H9 (cell line): ENCODE measurements around the gene RANBP17. TPM values are rescaled to one million over a fixed set of nuclear protein-coding genes. Genes with fewer than 3 reads are reported as not detected.
"Not testable (repeated sequence)": the region's sequence is repeated elsewhere in the genome, so short reads cannot be mapped to it uniquely, and the experiment has no call there.

Experiments used
- DNase-seq: peaks from one replicate; pipeline ENCODE4 v3.0.0-alpha.2; 2017
- H2AFZ ChIP-seq: one replicate; pipeline ENCODE4 v1.6.1; 2013; ENCODE audit warnings: mild to moderate bottlenecking, low read length, control low read depth, moderate library complexity
- H2AK5ac ChIP-seq: 2 replicates; pipeline ENCODE4 v1.6.1; 2013; ENCODE audit warnings: low read length, control low read depth, mixed read lengths; ENCODE audit not compliant: insufficient read length
- H2BK120ac ChIP-seq: one replicate; pipeline ENCODE4 v1.6.1; 2013; ENCODE audit warnings: low read depth, mild to moderate bottlenecking, low read length, control low read depth, inconsistent platforms; ENCODE audit not compliant: poor library complexity, severe bottlenecking
- H2BK12ac ChIP-seq: 2 replicates; pipeline ENCODE4 v1.6.1; 2013; ENCODE audit warnings: low read length, control low read depth, mixed read lengths, low read depth; ENCODE audit not compliant: insufficient read length
- H2BK15ac ChIP-seq: 2 replicates; pipeline ENCODE4 v1.6.1; 2013; ENCODE audit warnings: low read depth, low read length, control low read depth
- H2BK20ac ChIP-seq: one replicate; pipeline ENCODE4 v1.6.1; 2013; ENCODE audit warnings: low read depth, mild to moderate bottlenecking, low read length, control low read depth, inconsistent platforms; ENCODE audit not compliant: poor library complexity, severe bottlenecking
- H2BK5ac ChIP-seq: 2 replicates; pipeline ENCODE4 v1.6.1; 2013; ENCODE audit warnings: low read length, control low read depth, mixed read lengths; ENCODE audit not compliant: insufficient read length
- H3K14ac ChIP-seq: 2 replicates; pipeline ENCODE4 v1.6.1; 2013; ENCODE audit warnings: low read length, control low read depth; ENCODE audit not compliant: insufficient read depth
- H3K18ac ChIP-seq: 2 replicates; pipeline ENCODE4 v1.6.1; 2013; ENCODE audit warnings: low read depth, mild to moderate bottlenecking, mixed read lengths, low read length, control low read depth; ENCODE audit not compliant: insufficient read length
- H3K23ac ChIP-seq: 2 replicates; pipeline ENCODE4 v1.6.1; 2013; ENCODE audit warnings: low read length, control low read depth, mixed read lengths, low read depth; ENCODE audit not compliant: insufficient read length
- H3K23me2 ChIP-seq: 2 replicates; pipeline ENCODE4 v1.6.1; 2013; ENCODE audit warnings: low read depth, mild to moderate bottlenecking, mixed read lengths, low read length, control low read depth; ENCODE audit not compliant: insufficient read length, poor library complexity, severe bottlenecking
- H3K27ac ChIP-seq: 2 replicates; pipeline ENCODE4 v1.5.1; 2013; ENCODE audit warnings: low read length, control low read depth, mixed read lengths, low read depth; ENCODE audit not compliant: insufficient read length
- H3K27me3 ChIP-seq: 2 replicates; pipeline ENCODE4 v1.6.1; 2013; ENCODE audit warnings: low read length, control low read depth, inconsistent platforms; ENCODE audit not compliant: insufficient read depth
- H3K4ac ChIP-seq: 2 replicates; pipeline ENCODE4 v1.6.1; 2013; ENCODE audit warnings: low read depth, mild to moderate bottlenecking, control low read depth, inconsistent platforms, low read length, moderate library complexity
- H3K4me1 ChIP-seq: 2 replicates; pipeline ENCODE4 v1.6.1; 2013; ENCODE audit warnings: low read length, control low read depth, inconsistent platforms; ENCODE audit not compliant: insufficient read depth
- H3K4me2 ChIP-seq: 2 replicates; pipeline ENCODE4 v1.6.1; 2013; ENCODE audit warnings: low read length, control low read depth, mixed read lengths; ENCODE audit not compliant: insufficient read length, insufficient read depth
- H3K56ac ChIP-seq: 2 replicates; pipeline ENCODE4 v1.6.1; 2013; ENCODE audit warnings: low read depth, mild to moderate bottlenecking, mixed read lengths, low read length, control low read depth; ENCODE audit not compliant: insufficient read length
- H3K79me1 ChIP-seq: 2 replicates; pipeline ENCODE4 v1.6.1; 2013; ENCODE audit warnings: low read depth, mild to moderate bottlenecking, moderate library complexity, low read length, control low read depth, inconsistent platforms; ENCODE audit not compliant: insufficient read depth, poor library complexity, severe bottlenecking
- H3K79me2 ChIP-seq: 2 replicates; pipeline ENCODE4 v1.6.1; 2013; ENCODE audit warnings: low read length, control low read depth, inconsistent platforms; ENCODE audit not compliant: insufficient read depth
- H3K9ac ChIP-seq: 2 replicates; pipeline ENCODE4 v1.6.1; 2013; ENCODE audit warnings: low read length, control low read depth, mixed read lengths; ENCODE audit not compliant: insufficient read length; ENCODE audit errors: extremely low read depth
- H3K9me3 ChIP-seq: one replicate; pipeline ENCODE4 v1.6.1; 2013; ENCODE audit warnings: low read depth, low read length, inconsistent platforms; ENCODE audit not compliant: control insufficient read depth
- H3T11ph ChIP-seq: one replicate; pipeline ENCODE4 v1.6.1; 2013; ENCODE audit warnings: mild to moderate bottlenecking, low read length, control low read depth, inconsistent platforms
- H4K20me1 ChIP-seq: one replicate; pipeline ENCODE4 v1.6.1; 2013; ENCODE audit not compliant: control insufficient read depth, insufficient read length, insufficient read depth
- H4K5ac ChIP-seq: 2 replicates; pipeline ENCODE4 v1.6.1; 2013; ENCODE audit warnings: low read depth, mild to moderate bottlenecking, mixed read lengths, low read length, control low read depth; ENCODE audit not compliant: insufficient read length
- H4K8ac ChIP-seq: replicated peaks from 2 replicates; pipeline ENCODE4 v1.6.1; 2013; ENCODE audit warnings: low read length, control low read depth, mixed read lengths, low read depth; ENCODE audit not compliant: insufficient read length
- H4K91ac ChIP-seq: 2 replicates; pipeline ENCODE4 v1.6.1; 2013; ENCODE audit warnings: low read depth, mild to moderate bottlenecking, moderate library complexity, mixed read lengths, low read length, control low read depth; ENCODE audit not compliant: insufficient read length
- H3K27ac Mint-ChIP-seq, 3 experiments: 2 replicates in 2 of 3; 3 replicates in 1 of 3; pipeline ENCODE4 v1.8.0; 2020 to 2021; ENCODE audit warnings: mixed read lengths in 3 of 3, mild to moderate bottlenecking in 1 of 3, moderate library complexity in 1 of 3
- H3K27me3 Mint-ChIP-seq: 2 replicates; pipeline ENCODE4 v1.8.0; 2021; ENCODE audit warnings: low read depth, mild to moderate bottlenecking, moderate library complexity, mixed read lengths
- H3K36me3 Mint-ChIP-seq, 3 experiments: 2 replicates in 2 of 3; 3 replicates in 1 of 3; pipeline ENCODE4 v1.8.0; 2020 to 2021; ENCODE audit warnings: low read depth in 3 of 3, mixed read lengths in 3 of 3; ENCODE audit not compliant: insufficient read depth in 1 of 3
- H3K4me1 Mint-ChIP-seq, 2 experiments: 2 replicates each; pipeline ENCODE4 v1.8.0; 2020; ENCODE audit warnings: mixed read lengths in 2 of 2
- H3K4me3 Mint-ChIP-seq, 2 experiments: 2 replicates in 1 of 2; 3 replicates in 1 of 2; pipeline ENCODE4 v1.8.0; 2020 to 2021; ENCODE audit warnings: mild to moderate bottlenecking in 2 of 2, mixed read lengths in 2 of 2, moderate library complexity in 1 of 2
- H3K9me3 Mint-ChIP-seq, 2 experiments: 2 replicates in 1 of 2; 3 replicates in 1 of 2; pipeline ENCODE4 v1.8.0; 2020; ENCODE audit warnings: mild to moderate bottlenecking in 2 of 2, mixed read lengths in 2 of 2, moderate library complexity in 1 of 2
- WGBS: extraction: QIAGEN DNeasy Blood & Tissue Kit; methylation state at CpG from one replicate; pipeline ENCODE4 v1.1.7; 2013; ENCODE audit warnings: missing lambda C conversion rate, low lambda C conversion rate, mixed read lengths; ENCODE audit not compliant: insufficient read length; ENCODE audit errors: extremely low coverage; 5-methylcytosine and 5-hydroxymethylcytosine counted together
- total RNA-seq: library from RNA; stranded (reverse); gene quantifications from 2 replicates; pipeline ENCODE4 v1.2.1, GENCODE V29; 2021
- TF ChIP-seq, protein P1 (sequence below): fragments of 200-600 bp; sonication (generic); conservative IDR thresholded peaks from 3 replicates; pipeline ENCODE4 v1.8.0; 2021; ENCODE audit warnings: antibody characterized with exemption, mild to moderate bottlenecking

Gene RANBP17
- total RNA-seq, 1 experiment from 2014 or later = 16.5 TPM

DNA sequence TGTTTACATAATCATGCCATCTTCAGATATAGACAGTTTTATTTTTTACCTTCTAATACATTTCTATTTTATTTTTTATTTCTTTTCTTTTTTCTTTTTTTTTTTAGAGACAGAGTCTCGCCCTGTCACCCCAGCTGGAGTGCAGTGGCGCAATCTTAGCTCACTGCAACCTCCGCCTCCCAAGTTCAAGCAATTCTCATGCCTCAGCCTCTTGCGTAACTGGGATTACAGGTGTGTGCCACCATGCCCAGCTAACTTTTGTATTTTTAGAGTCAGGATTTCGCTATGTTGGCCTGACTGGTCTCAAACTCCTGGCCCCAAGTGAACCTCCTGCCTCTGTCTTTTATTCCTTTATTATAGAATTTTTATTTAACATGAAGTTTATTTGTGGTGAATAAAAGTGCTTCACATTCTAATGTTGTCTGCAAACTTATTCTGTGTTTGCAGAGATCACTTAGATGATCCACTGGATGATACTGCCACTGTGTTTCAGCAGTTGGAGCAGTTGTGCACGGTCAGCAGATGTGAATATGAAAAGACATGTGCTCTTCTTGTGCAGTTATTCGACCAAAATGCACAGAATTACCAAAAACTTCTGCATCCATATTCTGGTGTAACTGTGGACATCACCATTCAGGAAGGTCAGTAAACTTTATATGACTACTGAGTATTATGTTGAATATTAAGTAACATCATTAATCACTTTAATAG, 62.2 kb downstream of the RANBP17 start:
- H3K27ac Mint-ChIP-seq = no peak overlapping the region
- H3K4me1 Mint-ChIP-seq = peaks cover 4 to 11% of the 10 kb centered on the region in 2 experiments; a peak in 3 of 4 replicates
- H3K23me2 ChIP-seq = no peaks in the 10 kb centered on the region
- no peak overlapping the region for H3K4ac ChIP-seq
- H4K5ac ChIP-seq = no peak overlapping the region
- H3K4me3 Mint-ChIP-seq = no peak overlapping the region
- no peak overlapping the region for H3K18ac ChIP-seq
- TF ChIP-seq, protein P1, sequence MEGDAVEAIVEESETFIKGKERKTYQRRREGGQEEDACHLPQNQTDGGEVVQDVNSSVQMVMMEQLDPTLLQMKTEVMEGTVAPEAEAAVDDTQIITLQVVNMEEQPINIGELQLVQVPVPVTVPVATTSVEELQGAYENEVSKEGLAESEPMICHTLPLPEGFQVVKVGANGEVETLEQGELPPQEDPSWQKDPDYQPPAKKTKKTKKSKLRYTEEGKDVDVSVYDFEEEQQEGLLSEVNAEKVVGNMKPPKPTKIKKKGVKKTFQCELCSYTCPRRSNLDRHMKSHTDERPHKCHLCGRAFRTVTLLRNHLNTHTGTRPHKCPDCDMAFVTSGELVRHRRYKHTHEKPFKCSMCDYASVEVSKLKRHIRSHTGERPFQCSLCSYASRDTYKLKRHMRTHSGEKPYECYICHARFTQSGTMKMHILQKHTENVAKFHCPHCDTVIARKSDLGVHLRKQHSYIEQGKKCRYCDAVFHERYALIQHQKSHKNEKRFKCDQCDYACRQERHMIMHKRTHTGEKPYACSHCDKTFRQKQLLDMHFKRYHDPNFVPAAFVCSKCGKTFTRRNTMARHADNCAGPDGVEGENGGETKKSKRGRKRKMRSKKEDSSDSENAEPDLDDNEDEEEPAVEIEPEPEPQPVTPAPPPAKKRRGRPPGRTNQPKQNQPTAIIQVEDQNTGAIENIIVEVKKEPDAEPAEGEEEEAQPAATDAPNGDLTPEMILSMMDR = no peak
- H3K9me3 Mint-ChIP-seq = peaks cover 0 to 6% of the 10 kb centered on the region in 2 experiments; a peak in 2 of 5 replicates
- no peak overlapping the region for H3K56ac ChIP-seq
- H3K27me3 Mint-ChIP-seq = no peaks in the 10 kb centered on the region
- H2BK20ac ChIP-seq = no peak overlapping the region
- H3K9ac ChIP-seq = no peak overlapping the region
- no peak overlapping the region for H3T11ph ChIP-seq
- H4K91ac ChIP-seq = no peak overlapping the region
- H2BK12ac ChIP-seq = no peak overlapping the region
- H2AK5ac ChIP-seq = no peak overlapping the region
- H2BK15ac ChIP-seq = no peak overlapping the region
- DNase-seq = no peak
- WGBS = no CpG with 5 or more reads among the region's 7 CpGs
- H3K14ac ChIP-seq = no peak overlapping the region
- no peaks in the 10 kb centered on the region for H3K27me3 ChIP-seq
- no peak overlapping the region for H2AFZ ChIP-seq
- no peaks in the 10 kb centered on the region for H4K20me1 ChIP-seq
- H4K8ac ChIP-seq = no peak overlapping the region
- H3K79me2 ChIP-seq = no peaks in the 10 kb centered on the region
- H3K9me3 ChIP-seq = no peaks in the 10 kb centered on the region
- H2BK5ac ChIP-seq = no peak overlapping the region
- H3K4me1 ChIP-seq = no peaks in the 10 kb centered on the region; the same call in 1 of the 2 replicates
- no peak overlapping the region for H3K23ac ChIP-seq
- H3K36me3 Mint-ChIP-seq = peaks cover 12 to 19% (median 18%) of the 10 kb centered on the region in 3 experiments; a peak in 6 of 7 replicates
- H3K79me1 ChIP-seq = no peaks in the 10 kb centered on the region
- H3K4me2 ChIP-seq = no peak overlapping the region
- H3K27ac ChIP-seq = no peak overlapping the region
- H2BK120ac ChIP-seq = no peak overlapping the region

GRCh38 chr5:170935534-170936218, 73.9 kb downstream of the RANBP17 start:
- not testable (repeated sequence) for H4K8ac ChIP-seq, H3K4me1 ChIP-seq, H2BK20ac ChIP-seq, H3K79me1 ChIP-seq, H3T11ph ChIP-seq, H4K5ac ChIP-seq, H3K4me1 Mint-ChIP-seq, H3K23me2 ChIP-seq, H3K9ac ChIP-seq, H2BK15ac ChIP-seq, H4K91ac ChIP-seq, H2AK5ac ChIP-seq, H3K56ac ChIP-seq, H2BK12ac ChIP-seq, H3K18ac ChIP-seq, H3K27ac Mint-ChIP-seq, H3K27me3 Mint-ChIP-seq, H4K20me1 ChIP-seq, H3K4me3 Mint-ChIP-seq, H3K27ac ChIP-seq, H3K9me3 ChIP-seq, H3K14ac ChIP-seq, H3K27me3 ChIP-seq, H3K79me2 ChIP-seq, H2BK5ac ChIP-seq, H3K9me3 Mint-ChIP-seq, H3K23ac ChIP-seq, H3K4ac ChIP-seq, H2AFZ ChIP-seq, H3K4me2 ChIP-seq, H2BK120ac ChIP-seq
- peak; percentile 48 for DNase-seq
- no CpG with 5 or more reads among the region's 18 CpGs for WGBS
- H3K36me3 Mint-ChIP-seq = peaks cover 10 to 30% (median 18%) of the 10 kb centered on the region in 3 experiments
